SU-DHL-6 (cell line): ENCODE results near the gene KLF16.

Experiments
- H2AFZ ChIP-seq: fragments of 200-600 bp; sonication (generic); 2 replicates; pipeline ENCODE4 v1.6.1; 2014; ENCODE audit warnings: low read depth, mild to moderate bottlenecking, moderate library complexity, mixed read lengths, antibody characterized with exemption, low read length; ENCODE audit not compliant: severe bottlenecking
- H3F3A ChIP-seq: fragments of 200-600 bp; shearing (Covaris generic); 2 replicates; pipeline ENCODE4 v1.6.0; 2016; ENCODE audit warnings: antibody characterized with exemption, mild to moderate bottlenecking; ENCODE audit not compliant: insufficient read depth
- H3K27ac ChIP-seq: fragments of 200-600 bp; sonication (generic); 2 replicates; pipeline ENCODE4 v1.5.1; 2016; ENCODE audit warnings: low read depth, mild to moderate bottlenecking, low read length, moderate library complexity, mixed read lengths
- H3K27me3 ChIP-seq: fragments of 200-600 bp; sonication (generic), shearing (Covaris generic); 2 replicates; pipeline ENCODE4 v1.6.0; 2014; ENCODE audit warnings: mild to moderate bottlenecking, low read length
- H3K36me3 ChIP-seq: fragments of 200-600 bp; sonication (generic); 2 replicates; pipeline ENCODE4 v1.6.1; 2014; ENCODE audit warnings: mild to moderate bottlenecking, low read length, mixed read lengths
- H3K4me2 ChIP-seq: fragments of 300-600, 200-600 bp; shearing (Covaris generic), sonication (generic); 2 replicates; pipeline ENCODE4 v1.6.0; 2014; ENCODE audit warnings: low read length, low read depth, mild to moderate bottlenecking; ENCODE audit not compliant: poor library complexity, severe bottlenecking
- H3K4me3 ChIP-seq: fragments of 200-600 bp; sonication (generic); 2 replicates; pipeline ENCODE4 v1.5.1; 2014; ENCODE audit warnings: antibody characterized with exemption, low read length, mild to moderate bottlenecking, mixed read lengths; ENCODE audit not compliant: insufficient read depth, poor library complexity, severe bottlenecking
- H3K79me2 ChIP-seq: fragments of 200-600 bp; sonication (generic); 2 replicates; pipeline ENCODE4 v1.6.1; 2014; ENCODE audit warnings: mild to moderate bottlenecking, low read length, moderate library complexity; ENCODE audit not compliant: insufficient read depth
- H3K9ac ChIP-seq: fragments of 200-600 bp; sonication (generic); 2 replicates; pipeline ENCODE4 v1.7.0; 2014; ENCODE audit warnings: mild to moderate bottlenecking, low read length
- H3K9me2 ChIP-seq: fragments of 200-600 bp; sonication (generic); replicated peaks from 2 replicates; pipeline ENCODE4 v1.6.1; 2014; ENCODE audit warnings: low read length; ENCODE audit not compliant: insufficient read depth
- H3K9me3 ChIP-seq: fragments of 200-600 bp; sonication (generic); 2 replicates; pipeline ENCODE4 v1.6.1; 2014; ENCODE audit warnings: low read length, mixed read lengths; ENCODE audit not compliant: insufficient read depth
- H4K20me1 ChIP-seq: fragments of 200-600 bp; sonication (generic); 2 replicates; pipeline ENCODE4 v1.6.1; 2014; ENCODE audit warnings: low read depth, mild to moderate bottlenecking, antibody characterized with exemption, low read length, moderate library complexity, mixed read lengths
- EZH2phosphoT487 ChIP-seq: fragments of 200-600 bp; sonication (generic), shearing (Covaris generic); conservative IDR thresholded peaks from 2 replicates; pipeline ENCODE4 v1.6.1; 2018; ENCODE audit warnings: mild to moderate bottlenecking, antibody characterized with exemption, low read length, moderate library complexity, mixed read lengths
- TF ChIP-seq, protein P1 (sequence below): fragments of 200-600 bp; sonication (generic); IDR thresholded peaks from one replicate; pipeline ENCODE4 v1.5.1; 2017; ENCODE audit warnings: antibody characterized with exemption, mild to moderate bottlenecking, low read length, moderate library complexity; ENCODE audit not compliant: insufficient read depth, poor library complexity, severe bottlenecking

The KLF16 gene

GRCh38 chr19:1840541-1841115, 22.8 kb downstream of the KLF16 start:
- peaks cover 98% of the 10 kb centered on the region for H3K79me2 ChIP-seq
- no peak overlapping the region for H3K27ac ChIP-seq
- H3K4me2 ChIP-seq = no peak overlapping the region
- no peaks in the 10 kb centered on the region for H3K9me2 ChIP-seq
- peaks cover 7% of the 10 kb centered on the region; the same call in 1 of the 2 replicates for H4K20me1 ChIP-seq
- H3K4me3 ChIP-seq = no peak overlapping the region
- no peak overlapping the region for H3K9ac ChIP-seq
- TF ChIP-seq, protein P1, sequence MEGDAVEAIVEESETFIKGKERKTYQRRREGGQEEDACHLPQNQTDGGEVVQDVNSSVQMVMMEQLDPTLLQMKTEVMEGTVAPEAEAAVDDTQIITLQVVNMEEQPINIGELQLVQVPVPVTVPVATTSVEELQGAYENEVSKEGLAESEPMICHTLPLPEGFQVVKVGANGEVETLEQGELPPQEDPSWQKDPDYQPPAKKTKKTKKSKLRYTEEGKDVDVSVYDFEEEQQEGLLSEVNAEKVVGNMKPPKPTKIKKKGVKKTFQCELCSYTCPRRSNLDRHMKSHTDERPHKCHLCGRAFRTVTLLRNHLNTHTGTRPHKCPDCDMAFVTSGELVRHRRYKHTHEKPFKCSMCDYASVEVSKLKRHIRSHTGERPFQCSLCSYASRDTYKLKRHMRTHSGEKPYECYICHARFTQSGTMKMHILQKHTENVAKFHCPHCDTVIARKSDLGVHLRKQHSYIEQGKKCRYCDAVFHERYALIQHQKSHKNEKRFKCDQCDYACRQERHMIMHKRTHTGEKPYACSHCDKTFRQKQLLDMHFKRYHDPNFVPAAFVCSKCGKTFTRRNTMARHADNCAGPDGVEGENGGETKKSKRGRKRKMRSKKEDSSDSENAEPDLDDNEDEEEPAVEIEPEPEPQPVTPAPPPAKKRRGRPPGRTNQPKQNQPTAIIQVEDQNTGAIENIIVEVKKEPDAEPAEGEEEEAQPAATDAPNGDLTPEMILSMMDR = no peak
- no peak for TF ChIP-seq EZH2phosphoT487
- no peaks in the 10 kb centered on the region for H3K36me3 ChIP-seq
- no peaks in the 10 kb centered on the region for H3K9me3 ChIP-seq
- no peaks in the 10 kb centered on the region for H3K27me3 ChIP-seq
- no peak overlapping the region for H2AFZ ChIP-seq
- H3F3A ChIP-seq = no peaks in the 10 kb centered on the region

DNA sequence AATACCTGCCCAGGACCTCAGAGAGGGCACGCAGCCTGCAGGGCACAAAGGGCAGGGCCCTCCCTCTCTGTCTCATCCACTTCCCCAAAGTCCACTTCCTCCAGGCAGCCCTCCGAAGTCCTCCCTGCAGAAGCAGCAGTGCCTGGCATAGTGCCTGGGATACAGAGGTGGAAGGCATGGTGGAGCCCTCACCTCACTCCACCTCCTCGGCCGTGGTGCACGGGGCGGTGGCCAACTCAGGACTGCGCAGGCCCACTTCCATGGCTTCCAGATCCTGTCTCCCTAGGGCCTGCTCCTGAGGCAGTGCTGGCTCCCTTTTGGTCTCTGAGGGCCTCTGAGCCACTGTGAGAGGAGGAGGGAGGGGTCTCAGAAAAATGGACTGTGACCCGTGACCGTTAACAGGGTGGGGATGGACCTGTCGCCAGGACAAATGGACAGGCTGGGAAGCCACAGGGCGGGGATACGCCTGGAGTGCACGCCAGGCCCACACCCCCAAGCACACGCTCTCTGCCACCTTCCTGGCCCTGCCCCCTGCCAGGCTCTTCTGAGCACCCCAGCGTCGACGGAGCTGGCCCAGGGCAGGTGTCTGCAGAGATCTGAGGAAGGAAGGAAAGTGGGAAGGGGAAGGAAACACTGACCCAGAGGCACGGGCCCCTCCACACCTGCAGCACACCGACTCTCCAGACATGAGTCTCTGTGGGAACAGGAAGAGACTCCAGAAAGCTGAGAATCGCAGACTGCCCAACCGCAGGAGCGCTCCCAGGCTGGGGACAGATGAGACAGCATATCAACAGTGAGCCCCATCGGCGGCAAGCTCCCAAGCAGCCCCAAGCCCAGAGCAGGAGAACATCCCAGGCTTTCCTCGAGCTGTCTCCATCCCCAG, 23.5 kb downstream of the KLF16 start:
- Histone ChIP-seq H3F3A (no peaks in the 10 kb centered on the region), H3K27me3 (no peaks in the 10 kb centered on the region), H4K20me1 (peaks cover 7% of the 10 kb centered on the region; the same call in 1 of the 2 replicates), H3K9ac (no peak overlapping the region), H3K9me3 (no peaks in the 10 kb centered on the region), H3K9me2 (no peaks in the 10 kb centered on the region), H3K79me2 (peaks cover 98% of the 10 kb centered on the region), H3K4me3 (no peak overlapping the region), H3K4me2 (no peak overlapping the region), H3K27ac (no peak overlapping the region), H2AFZ (no peak overlapping the region), H3K36me3 (no peaks in the 10 kb centered on the region)
- TF ChIP-seq, protein P1 = no peak
- TF ChIP-seq EZH2phosphoT487 = no peak

DNA sequence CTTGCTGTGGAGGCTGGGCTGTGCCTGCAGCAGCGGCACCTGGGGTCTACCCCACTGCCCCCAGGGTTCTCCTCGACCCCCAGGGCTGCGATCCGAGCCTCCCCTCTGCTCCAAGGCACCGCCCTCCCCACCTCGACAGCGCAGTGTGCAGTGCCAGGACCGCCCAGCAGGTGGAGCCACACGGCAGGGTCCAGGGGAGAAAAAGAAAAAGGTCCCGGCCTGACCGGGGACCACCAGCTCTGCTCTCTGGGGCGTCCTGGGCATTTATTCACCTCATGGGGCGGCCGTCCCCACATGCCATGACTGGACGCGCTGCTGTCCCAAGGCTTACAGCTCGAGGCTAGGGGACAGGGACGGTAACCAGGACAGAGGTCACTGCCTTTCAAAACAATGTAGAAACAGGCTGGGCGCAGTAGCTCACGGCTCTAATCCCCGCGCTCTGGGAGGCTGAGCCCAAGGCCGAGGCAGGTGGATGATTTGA, 25.7 kb downstream of the KLF16 start:
- Histone ChIP-seq H3K27ac (no peak overlapping the region), H3K4me2 (no peak overlapping the region), H3K4me3 (no peak overlapping the region), H3K27me3 (no peaks in the 10 kb centered on the region), H4K20me1 (peaks cover 7% of the 10 kb centered on the region; the same call in 1 of the 2 replicates), H3F3A (no peaks in the 10 kb centered on the region), H3K9me3 (no peaks in the 10 kb centered on the region), H3K9me2 (no peaks in the 10 kb centered on the region), H3K79me2 (peaks cover 96% of the 10 kb centered on the region), H3K36me3 (no peaks in the 10 kb centered on the region), H2AFZ (no peak overlapping the region), H3K9ac (no peak overlapping the region)
- no peak for TF ChIP-seq EZH2phosphoT487
- TF ChIP-seq, protein P1 = peak; percentile 97
